SK-N-SH treated with all-trans-retinoic acid at 6 μM for 48 hours (cell line): Measurements from ENCODE around the gene FIGNL1.

ENCODE experiments used
- ATAC-seq: fragments of 200-7000 bp; cut with Tn5 transposase; 3 replicates; pipeline ENCODE4 v1.9.1; 2020; ENCODE audit warnings: mild to moderate bottlenecking, moderate library complexity
- ARNTL ChIP-seq: fragments of 450-650 bp; formaldehyde crosslinking; IDR thresholded peaks from 2 replicates; pipeline ENCODE4 v1.5.0; 2020; ENCODE audit warnings: low read depth, mild to moderate bottlenecking, moderate library complexity, borderline replicate concordance
- BACH2 ChIP-seq: fragments of 250-450 bp; sonication (Bioruptor Pico); IDR thresholded peaks from 2 replicates; pipeline ENCODE4 v1.9.0; 2021; ENCODE audit warnings: mild to moderate bottlenecking, borderline replicate concordance
- CSDC2 ChIP-seq: fragments of 250-450 bp; sonication (Bioruptor Pico); IDR thresholded peaks from 2 replicates; pipeline ENCODE4 v1.5.0; 2020; ENCODE audit warnings: mild to moderate bottlenecking, moderate library complexity
- ESRRG ChIP-seq: fragments of 250-450 bp; sonication (Bioruptor Pico); IDR thresholded peaks from 2 replicates; pipeline ENCODE4 v1.6.1; 2021; ENCODE audit warnings: mild to moderate bottlenecking
- GLIS3 ChIP-seq: fragments of 250-450 bp; sonication (Bioruptor Pico); IDR thresholded peaks from 2 replicates; pipeline ENCODE4 v1.5.0; 2020; ENCODE audit warnings: mild to moderate bottlenecking, moderate library complexity
- ISL1 ChIP-seq: fragments of 250-450 bp; sonication (Bioruptor Pico); IDR thresholded peaks from 2 replicates; pipeline ENCODE4 v2.1.2; 2022; ENCODE audit warnings: mild to moderate bottlenecking, moderate library complexity
- OSR1 ChIP-seq: fragments of 250-450 bp; sonication (Bioruptor Pico); IDR thresholded peaks from 2 replicates; pipeline ENCODE4 v1.8.0; 2022; ENCODE audit warnings: moderate library complexity, mild to moderate bottlenecking, inconsistent platforms
- PPARA ChIP-seq: fragments of 250-450 bp; sonication (Bioruptor Pico); IDR thresholded peaks from 2 replicates; pipeline ENCODE4 v1.5.0; 2020; ENCODE audit warnings: mild to moderate bottlenecking, borderline replicate concordance
- RARB ChIP-seq: fragments of 250-450 bp; sonication (Bioruptor Pico); IDR thresholded peaks from 2 replicates; pipeline ENCODE4 v1.8.0; 2021; ENCODE audit warnings: mild to moderate bottlenecking, moderate library complexity
- SNAI2 ChIP-seq: fragments of 250-450 bp; sonication (Bioruptor Pico); IDR thresholded peaks from 2 replicates; pipeline ENCODE4 v1.5.0; 2020; ENCODE audit warnings: mild to moderate bottlenecking, moderate library complexity
- TCF4 ChIP-seq: fragments of 250-450 bp; sonication (Bioruptor Pico); IDR thresholded peaks from 2 replicates; pipeline ENCODE4 v1.8.0; 2021; ENCODE audit warnings: mild to moderate bottlenecking, moderate library complexity, borderline replicate concordance
- TOX ChIP-seq: fragments of 250-450 bp; sonication (Bioruptor Pico); IDR thresholded peaks from 2 replicates; pipeline ENCODE4 v1.8.0; 2021; ENCODE audit warnings: mild to moderate bottlenecking, moderate library complexity, borderline replicate concordance
- ZC3H10 ChIP-seq: fragments of 250-450 bp; sonication (Bioruptor Pico); IDR thresholded peaks from 2 replicates; pipeline ENCODE4 v1.5.1; 2021; ENCODE audit warnings: mild to moderate bottlenecking, moderate library complexity
- ZFP3 ChIP-seq: fragments of 250-450 bp; sonication (Bioruptor Pico); IDR thresholded peaks from 2 replicates; pipeline ENCODE4 v1.5.0; 2020; ENCODE audit warnings: mild to moderate bottlenecking, moderate library complexity
- ZFP30 ChIP-seq: fragments of 450-650 bp; formaldehyde crosslinking; IDR thresholded peaks from 2 replicates; pipeline ENCODE4 v1.5.0; 2022; ENCODE audit warnings: mild to moderate bottlenecking, moderate library complexity
- ZNF565 ChIP-seq: fragments of 450-650 bp; formaldehyde crosslinking; conservative IDR thresholded peaks from 2 replicates; pipeline ENCODE4 v1.5.0; 2020; ENCODE audit warnings: low read depth, mild to moderate bottlenecking, moderate library complexity
- TF ChIP-seq, protein P1 (sequence below): fragments of 250-450 bp; sonication (Bioruptor Pico); IDR thresholded peaks from 2 replicates; pipeline ENCODE4 v1.8.0; 2020; ENCODE audit warnings: mild to moderate bottlenecking, moderate library complexity, borderline replicate concordance
- TF ChIP-seq, protein P2 (sequence below): fragments of 250-450 bp; sonication (Bioruptor Pico); IDR thresholded peaks from 2 replicates; pipeline ENCODE4 v1.8.0; 2021; ENCODE audit warnings: low read depth, mild to moderate bottlenecking, moderate library complexity, borderline replicate concordance
- TF ChIP-seq, protein P3 (sequence below): fragments of 250-450 bp; sonication (Bioruptor Pico); IDR thresholded peaks from 2 replicates; pipeline ENCODE4 v1.5.1; 2020; ENCODE audit warnings: low read depth, mild to moderate bottlenecking, moderate library complexity
- TF ChIP-seq, protein P4 (sequence below): fragments of 250-450 bp; sonication (Bioruptor Pico); IDR thresholded peaks from 2 replicates; pipeline ENCODE4 v1.5.1; 2021; ENCODE audit warnings: mild to moderate bottlenecking, moderate library complexity

Gene FIGNL1

DNA sequence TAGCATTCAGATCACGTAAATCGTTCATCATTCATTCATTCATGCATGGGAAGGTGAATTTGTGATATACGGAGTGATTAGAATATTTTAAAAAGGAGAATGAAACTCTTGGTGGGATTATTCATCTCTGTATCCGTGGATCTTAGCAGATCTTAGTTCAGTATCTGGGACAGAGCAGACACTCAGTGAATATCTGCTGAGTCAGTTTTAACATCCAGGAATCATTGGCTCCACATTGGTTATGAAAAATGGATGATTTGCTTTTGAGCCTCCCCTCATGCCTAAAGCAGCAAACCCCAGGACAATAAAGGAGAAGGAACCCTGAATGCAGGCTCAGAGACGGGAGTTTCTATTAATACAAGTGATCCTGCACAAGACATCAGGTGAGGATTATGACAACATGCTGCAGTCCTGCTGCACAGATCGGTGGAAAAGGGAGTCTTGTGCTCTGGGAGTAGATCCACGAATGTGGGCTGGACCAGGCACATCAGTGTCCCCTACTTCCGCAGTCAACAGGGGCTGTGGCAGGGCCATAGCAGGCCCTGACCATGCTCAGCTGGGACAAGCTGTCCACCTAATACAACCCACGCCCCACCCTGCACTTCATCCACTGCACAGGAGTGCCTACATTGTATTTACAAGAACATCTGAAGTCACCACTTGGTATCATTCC lies 26.9 kb upstream of the FIGNL1 start:
- TF ChIP-seq, protein P1, sequence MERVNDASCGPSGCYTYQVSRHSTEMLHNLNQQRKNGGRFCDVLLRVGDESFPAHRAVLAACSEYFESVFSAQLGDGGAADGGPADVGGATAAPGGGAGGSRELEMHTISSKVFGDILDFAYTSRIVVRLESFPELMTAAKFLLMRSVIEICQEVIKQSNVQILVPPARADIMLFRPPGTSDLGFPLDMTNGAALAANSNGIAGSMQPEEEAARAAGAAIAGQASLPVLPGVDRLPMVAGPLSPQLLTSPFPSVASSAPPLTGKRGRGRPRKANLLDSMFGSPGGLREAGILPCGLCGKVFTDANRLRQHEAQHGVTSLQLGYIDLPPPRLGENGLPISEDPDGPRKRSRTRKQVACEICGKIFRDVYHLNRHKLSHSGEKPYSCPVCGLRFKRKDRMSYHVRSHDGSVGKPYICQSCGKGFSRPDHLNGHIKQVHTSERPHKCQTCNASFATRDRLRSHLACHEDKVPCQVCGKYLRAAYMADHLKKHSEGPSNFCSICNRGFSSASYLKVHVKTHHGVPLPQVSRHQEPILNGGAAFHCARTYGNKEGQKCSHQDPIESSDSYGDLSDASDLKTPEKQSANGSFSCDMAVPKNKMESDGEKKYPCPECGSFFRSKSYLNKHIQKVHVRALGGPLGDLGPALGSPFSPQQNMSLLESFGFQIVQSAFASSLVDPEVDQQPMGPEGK: no peak
- TF ChIP-seq TOX (no peak), ESRRG (CRISPR knock-in tag) (no peak), TCF4 (CRISPR knock-in tag) (no peak), ISL1 (CRISPR knock-in tag) (no peak), ZC3H10 (CRISPR knock-in tag) (no peak), PPARA (no peak), OSR1 (no peak), BACH2 (CRISPR knock-in tag) (no peak), GLIS3 (CRISPR knock-in tag) (no peak), SNAI2 (CRISPR knock-in tag) (no peak), ZFP3 (no peak), RARB (no peak), ARNTL (CRISPR knock-in tag) (no peak), CSDC2 (CRISPR knock-in tag) (no peak)
- TF ChIP-seq, protein P2, sequence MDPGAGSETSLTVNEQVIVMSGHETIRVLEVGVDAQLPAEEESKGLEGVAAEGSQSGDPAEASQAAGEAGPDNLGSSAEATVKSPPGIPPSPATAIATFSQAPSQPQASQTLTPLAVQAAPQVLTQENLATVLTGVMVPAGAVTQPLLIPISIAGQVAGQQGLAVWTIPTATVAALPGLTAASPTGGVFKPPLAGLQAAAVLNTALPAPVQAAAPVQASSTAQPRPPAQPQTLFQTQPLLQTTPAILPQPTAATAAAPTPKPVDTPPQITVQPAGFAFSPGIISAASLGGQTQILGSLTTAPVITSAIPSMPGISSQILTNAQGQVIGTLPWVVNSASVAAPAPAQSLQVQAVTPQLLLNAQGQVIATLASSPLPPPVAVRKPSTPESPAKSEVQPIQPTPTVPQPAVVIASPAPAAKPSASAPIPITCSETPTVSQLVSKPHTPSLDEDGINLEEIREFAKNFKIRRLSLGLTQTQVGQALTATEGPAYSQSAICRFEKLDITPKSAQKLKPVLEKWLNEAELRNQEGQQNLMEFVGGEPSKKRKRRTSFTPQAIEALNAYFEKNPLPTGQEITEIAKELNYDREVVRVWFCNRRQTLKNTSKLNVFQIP (CRISPR knock-in tag): no peak
- TF ChIP-seq, protein P3, sequence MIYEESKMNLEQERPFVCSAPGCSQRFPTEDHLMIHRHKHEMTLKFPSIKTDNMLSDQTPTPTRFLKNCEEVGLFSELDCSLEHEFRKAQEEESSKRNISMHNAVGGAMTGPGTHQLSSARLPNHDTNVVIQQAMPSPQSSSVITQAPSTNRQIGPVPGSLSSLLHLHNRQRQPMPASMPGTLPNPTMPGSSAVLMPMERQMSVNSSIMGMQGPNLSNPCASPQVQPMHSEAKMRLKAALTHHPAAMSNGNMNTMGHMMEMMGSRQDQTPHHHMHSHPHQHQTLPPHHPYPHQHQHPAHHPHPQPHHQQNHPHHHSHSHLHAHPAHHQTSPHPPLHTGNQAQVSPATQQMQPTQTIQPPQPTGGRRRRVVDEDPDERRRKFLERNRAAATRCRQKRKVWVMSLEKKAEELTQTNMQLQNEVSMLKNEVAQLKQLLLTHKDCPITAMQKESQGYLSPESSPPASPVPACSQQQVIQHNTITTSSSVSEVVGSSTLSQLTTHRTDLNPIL (CRISPR knock-in tag): no peak
- no peak for ATAC-seq

DNA sequence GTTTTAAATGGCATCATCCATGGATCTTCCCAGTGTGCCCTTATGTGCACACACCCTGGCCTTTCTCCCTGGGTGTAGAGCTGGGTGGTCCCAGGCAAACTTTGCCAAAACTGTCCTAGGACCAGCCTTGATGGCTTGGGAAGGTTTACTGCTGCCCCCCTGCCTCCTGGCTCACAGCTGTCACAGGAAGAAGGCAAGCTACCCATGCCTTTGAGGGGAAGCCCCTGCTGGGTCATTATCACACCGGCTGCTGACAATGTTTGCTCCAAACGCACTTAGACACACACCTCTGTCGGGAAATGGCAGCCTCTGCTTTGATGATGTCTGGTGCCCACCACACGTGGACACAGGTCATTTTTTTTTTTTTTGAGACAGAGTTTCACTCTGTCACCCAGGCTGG lies 25.2 kb upstream of the FIGNL1 start:
- ATAC-seq: no peak
- TF ChIP-seq TCF4 (CRISPR knock-in tag) (no peak), ZFP3 (no peak), SNAI2 (CRISPR knock-in tag) (no peak), ESRRG (CRISPR knock-in tag) (no peak), ARNTL (CRISPR knock-in tag) (no peak), OSR1 (no peak)
- TF ChIP-seq, protein P4, sequence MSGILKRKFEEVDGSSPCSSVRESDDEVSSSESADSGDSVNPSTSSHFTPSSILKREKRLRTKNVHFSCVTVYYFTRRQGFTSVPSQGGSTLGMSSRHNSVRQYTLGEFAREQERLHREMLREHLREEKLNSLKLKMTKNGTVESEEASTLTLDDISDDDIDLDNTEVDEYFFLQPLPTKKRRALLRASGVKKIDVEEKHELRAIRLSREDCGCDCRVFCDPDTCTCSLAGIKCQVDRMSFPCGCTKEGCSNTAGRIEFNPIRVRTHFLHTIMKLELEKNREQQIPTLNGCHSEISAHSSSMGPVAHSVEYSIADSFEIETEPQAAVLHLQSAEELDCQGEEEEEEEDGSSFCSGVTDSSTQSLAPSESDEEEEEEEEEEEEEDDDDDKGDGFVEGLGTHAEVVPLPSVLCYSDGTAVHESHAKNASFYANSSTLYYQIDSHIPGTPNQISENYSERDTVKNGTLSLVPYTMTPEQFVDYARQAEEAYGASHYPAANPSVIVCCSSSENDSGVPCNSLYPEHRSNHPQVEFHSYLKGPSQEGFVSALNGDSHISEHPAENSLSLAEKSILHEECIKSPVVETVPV (CRISPR knock-in tag): no peak

DNA sequence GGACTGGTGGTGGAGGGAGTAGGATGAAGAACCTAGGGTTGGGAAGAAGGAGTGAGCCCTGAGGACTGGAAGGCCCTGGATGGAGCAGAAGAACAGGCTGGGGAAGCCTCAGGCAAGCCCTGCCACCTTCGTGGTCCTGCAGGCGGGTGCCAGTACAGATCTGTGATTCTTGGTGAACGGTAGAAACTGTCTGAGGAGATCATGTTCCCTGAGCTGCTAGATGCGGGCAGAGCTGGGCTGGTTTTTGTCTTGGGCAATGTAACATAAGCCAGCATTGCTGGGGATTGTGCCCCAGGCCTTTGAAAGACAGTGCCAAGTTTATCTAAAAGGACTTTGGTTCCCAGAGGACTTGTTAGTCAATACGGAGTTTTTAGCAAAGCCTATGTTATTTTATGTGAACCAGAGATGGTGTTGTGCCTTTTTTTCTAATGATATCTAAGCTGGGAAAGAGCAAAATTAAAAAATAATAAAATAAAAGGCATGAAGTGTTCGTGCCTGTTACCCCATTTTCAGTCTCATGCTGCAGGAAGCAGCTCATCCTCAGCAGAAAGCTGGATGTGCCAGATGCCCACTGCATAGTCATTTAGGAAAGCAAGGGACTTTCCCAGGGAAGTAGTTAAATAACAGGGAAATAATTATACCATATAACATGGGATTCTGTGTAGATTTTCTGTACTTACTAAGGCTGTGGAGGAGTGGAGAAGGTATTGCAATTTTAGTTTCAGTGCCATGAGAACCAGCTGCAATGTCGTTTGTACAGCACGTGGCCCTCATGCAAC lies 24.4 kb upstream of the FIGNL1 start:
- TF ChIP-seq RARB: no peak
- no peak for TF ChIP-seq ZC3H10 (CRISPR knock-in tag)
- no peak for TF ChIP-seq ZFP30 (CRISPR knock-in tag)
- no peak for TF ChIP-seq TOX
- no peak for TF ChIP-seq ZNF565 (CRISPR knock-in tag)
- TF ChIP-seq, protein P4 (CRISPR knock-in tag): no peak
- no peak for TF ChIP-seq ESRRG (CRISPR knock-in tag)
- no peak for TF ChIP-seq BACH2 (CRISPR knock-in tag)

More for the DNA sequence above, 24.4 kb upstream of the FIGNL1 start:
- no peak; the same call in 2 of the 3 replicates for ATAC-seq
